ENCODE data around the gene SEPTIN11.

Gene SEPTIN11

GRCh38 chr4:76930685-76931084, 18.9 kb upstream of the SEPTIN11 start:
- no peak overlapping the region for H3K4me3 ChIP-seq (ENCODE audit: low read depth, low read length)
- no peak for TF ChIP-seq ZNF645 (tag by site-specific recombination; IDR thresholded peaks at IDR 0.05)
- TF ChIP-seq, protein P1, sequence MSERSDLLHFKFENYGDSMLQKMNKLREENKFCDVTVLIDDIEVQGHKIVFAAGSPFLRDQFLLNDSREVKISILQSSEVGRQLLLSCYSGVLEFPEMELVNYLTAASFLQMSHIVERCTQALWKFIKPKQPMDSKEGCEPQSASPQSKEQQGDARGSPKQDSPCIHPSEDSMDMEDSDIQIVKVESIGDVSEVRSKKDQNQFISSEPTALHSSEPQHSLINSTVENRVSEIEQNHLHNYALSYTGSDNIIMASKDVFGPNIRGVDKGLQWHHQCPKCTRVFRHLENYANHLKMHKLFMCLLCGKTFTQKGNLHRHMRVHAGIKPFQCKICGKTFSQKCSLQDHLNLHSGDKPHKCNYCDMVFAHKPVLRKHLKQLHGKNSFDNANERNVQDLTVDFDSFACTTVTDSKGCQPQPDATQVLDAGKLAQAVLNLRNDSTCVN (tag by site-specific recombination; optimal IDR thresholded peaks at IDR 0.05), result no peak
- TF ChIP-seq ZNF513 (tag by site-specific recombination; IDR thresholded peaks at IDR 0.05), result no peak
- no peak for TF ChIP-seq ZNF26 (tag by site-specific recombination; IDR thresholded peaks at IDR 0.05)
- TF ChIP-seq ZNF350 (tag by site-specific recombination; IDR thresholded peaks at IDR 0.05), result no peak
- TF ChIP-seq ZNF23 (tag by site-specific recombination; IDR thresholded peaks at IDR 0.05; ENCODE audit: borderline replicate concordance), result no peak
- TF ChIP-seq KLF10 (tag by site-specific recombination; IDR thresholded peaks at IDR 0.05), result no peak
- TF ChIP-seq ZSCAN4 (tag by site-specific recombination; IDR thresholded peaks at IDR 0.05), result no peak
- TF ChIP-seq ZNF324 (tag by site-specific recombination; IDR thresholded peaks at IDR 0.05), result no peak
- TF ChIP-seq, protein P2, sequence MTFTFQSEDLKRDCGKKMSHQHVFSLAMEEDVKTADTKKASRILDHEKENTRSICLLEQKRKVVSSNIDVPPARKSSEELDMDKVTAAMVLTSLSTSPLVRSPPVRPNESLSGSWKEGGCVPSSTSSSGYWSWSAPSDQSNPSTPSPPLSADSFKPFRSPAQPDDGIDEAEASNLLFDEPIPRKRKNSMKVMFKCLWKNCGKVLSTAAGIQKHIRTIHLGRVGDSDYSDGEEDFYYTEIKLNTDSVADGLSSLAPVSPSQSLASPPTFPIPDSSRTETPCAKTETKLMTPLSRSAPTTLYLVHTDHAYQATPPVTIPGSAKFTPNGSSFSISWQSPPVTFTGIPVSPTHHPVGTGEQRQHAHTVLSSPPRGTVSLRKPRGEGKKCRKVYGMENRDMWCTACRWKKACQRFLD (tag by site-specific recombination; IDR thresholded peaks at IDR 0.05), result no peak
- no peak for TF ChIP-seq ZNF239 (tag by site-specific recombination; IDR thresholded peaks at IDR 0.05)
- no peak for TF ChIP-seq KLF8 (tag by site-specific recombination; IDR thresholded peaks at IDR 0.05)
- TF ChIP-seq SALL2 (tag by site-specific recombination; IDR thresholded peaks at IDR 0.05; ENCODE audit: borderline replicate concordance), result no peak
- TF ChIP-seq ZNF19 (tag by site-specific recombination; IDR thresholded peaks at IDR 0.05; ENCODE audit: low read depth), result no peak
- TF ChIP-seq EGR2 (tag by site-specific recombination; IDR thresholded peaks at IDR 0.05; ENCODE audit: low read depth), result no peak
- no peaks in the 10 kb centered on the region for H3K4me1 ChIP-seq (ENCODE audit: control insufficient read depth, insufficient read depth, low read length)
- CTCF ChIA-PET, result no interaction called here
- no peak overlapping the region for H3K27ac ChIP-seq (ENCODE audit: extremely low read depth, low read depth, low read length)
- POLR2A ChIA-PET, result no interaction called here
- no peaks in the 10 kb centered on the region for H3K36me3 ChIP-seq (ENCODE audit: control insufficient read depth in 2 of 2, insufficient read depth in 1 of 2, low read length in 2 of 2)
- no peaks in the 10 kb centered on the region for H3K9me3 ChIP-seq (ENCODE audit: control insufficient read depth, insufficient read depth, low read depth, low read length)

DNA sequence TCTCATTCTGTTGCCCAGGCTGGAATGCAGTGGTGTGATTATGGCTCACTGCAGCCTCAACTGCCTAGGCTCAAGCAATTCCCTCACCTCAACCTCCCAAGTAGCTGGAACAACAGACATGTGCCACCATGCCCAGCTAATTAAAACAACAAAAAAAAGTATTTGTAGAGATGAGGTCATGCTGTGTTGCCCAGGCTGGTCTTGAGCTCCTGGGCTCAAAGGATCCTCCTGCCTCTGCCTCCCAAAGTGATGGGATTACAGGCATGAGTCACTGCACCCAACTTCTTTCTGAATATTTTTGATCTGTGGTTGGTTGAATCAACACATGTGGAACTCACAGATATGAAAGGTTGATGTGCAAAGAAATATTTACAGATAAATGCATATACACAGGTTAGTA, 18.5 kb upstream of the SEPTIN11 start:
- no peaks in the 10 kb centered on the region for H3K4me1 ChIP-seq (ENCODE audit: control insufficient read depth, insufficient read depth, low read length)
- no peaks in the 10 kb centered on the region for H3K9me3 ChIP-seq (ENCODE audit: control insufficient read depth, insufficient read depth, low read depth, low read length)
- H3K27ac ChIP-seq (ENCODE audit: extremely low read depth, low read depth, low read length), result no peak overlapping the region
- ChIA-PET POLR2A (no interaction called here), CTCF (no interaction called here)
- no peak overlapping the region for H3K4me3 ChIP-seq (ENCODE audit: low read depth, low read length)
- H3K36me3 ChIP-seq (ENCODE audit: control insufficient read depth in 2 of 2, insufficient read depth in 1 of 2, low read length in 2 of 2), result no peaks in the 10 kb centered on the region
- TF ChIP-seq ZNF629 (tag by site-specific recombination; IDR thresholded peaks at IDR 0.05) (peak; percentile 59; the same call in 1 of the 2 replicates), ZBTB17 (tag by site-specific recombination; IDR thresholded peaks at IDR 0.05) (no peak), OSR2 (tag by site-specific recombination; IDR thresholded peaks at IDR 0.05) (peak; percentile 67; the same call in 1 of the 2 replicates), SP7 (tag by site-specific recombination; IDR thresholded peaks at IDR 0.05) (0 out of 2 replicates have a peak, but pooled peaks have one; percentile 17), REST (tag by site-specific recombination; IDR thresholded peaks at IDR 0.05) (no peak), BCL11A (tag by site-specific recombination; IDR thresholded peaks at IDR 0.05; ENCODE audit: low read depth) (no peak), ZNF600 (tag by site-specific recombination; IDR thresholded peaks at IDR 0.05) (peak; percentile 35; the same call in 1 of the 2 replicates), ZNF394 (tag by site-specific recombination; IDR thresholded peaks at IDR 0.05; ENCODE audit: borderline replicate concordance) (peak; percentile 34; the same call in 1 of the 2 replicates)
